MCF 10A (cell line): Measurements from ENCODE around the gene BSCL2. TPM values are rescaled to one million over a fixed set of nuclear protein-coding genes. Genes with fewer than 3 reads are reported as not detected.
A peak's percentile ranks its signal among the peaks of the same experiment; 100 is the strongest.

ENCODE experiments used
- BruUV-seq: library from RNA; stranded (reverse); fragments of 400-500 nt; replicated peaks from 2 replicates; lab custom pipeline; 2021; lab: Mats Ljungman, UMichigan
- CTCF ChIA-PET: fragments of 300-600 bp; sonication (Branson Sonifier 250); formaldehyde crosslinking; extraction: SDS; loops from one replicate; lab custom pipeline; 2021; ENCODE audit warnings: antibody characterized with exemption, inconsistent platforms; lab: Yijun Ruan, JAX
- POLR2A ChIA-PET: fragments of 300-600, 350-650 bp; sonication (Branson Sonifier 250); formaldehyde crosslinking; extraction: SDS; loops from one replicate; lab custom pipeline; 2020; ENCODE audit warnings: antibody characterized with exemption, inconsistent platforms; lab: Yijun Ruan, JAX
- DNase-seq: peaks from one replicate; pipeline ENCODE4 v3.0.0-alpha.2; 2018; ENCODE audit not compliant: unreplicated experiment
- H3K27ac Mint-ChIP-seq: one replicate; pipeline ENCODE4 v1.8.0; 2022; ENCODE audit warnings: mild to moderate bottlenecking, low read depth, mixed read lengths; ENCODE audit not compliant: unreplicated experiment
- H3K27me3 Mint-ChIP-seq: one replicate; pipeline ENCODE4 v1.8.0; 2022; ENCODE audit warnings: mixed read lengths; ENCODE audit not compliant: insufficient read depth, unreplicated experiment
- H3K36me3 Mint-ChIP-seq: one replicate; pipeline ENCODE4 v1.8.0; 2022; ENCODE audit warnings: mild to moderate bottlenecking, moderate library complexity, mixed read lengths; ENCODE audit not compliant: insufficient read depth, unreplicated experiment
- H3K4me1 Mint-ChIP-seq: one replicate; pipeline ENCODE4 v1.8.0; 2022; ENCODE audit warnings: mixed read lengths; ENCODE audit not compliant: insufficient read depth, unreplicated experiment
- H3K4me3 Mint-ChIP-seq: one replicate; pipeline ENCODE4 v1.8.0; 2022; ENCODE audit warnings: mild to moderate bottlenecking, moderate library complexity, mixed read lengths; ENCODE audit not compliant: unreplicated experiment
- H3K9me3 Mint-ChIP-seq: one replicate; pipeline ENCODE4 v1.8.0; 2022; ENCODE audit warnings: mixed read lengths; ENCODE audit not compliant: unreplicated experiment
- intact Hi-C: fragments of 100-400 bp; cut with micrococcal nuclease; formaldehyde crosslinking; loops from 2 replicates; pipeline ENCODE4 v1.14.1; 2022
- total RNA-seq: library from RNA; stranded (reverse); gene quantifications from 2 replicates; pipeline ENCODE4 v1.2.3, GENCODE V29; 2022
- TF ChIP-seq, protein P1 (sequence below): fragments of 200-600 bp; IDR thresholded peaks from one replicate; pipeline ENCODE4 v1.8.0; 2022; ENCODE audit warnings: antibody characterized with exemption, mild to moderate bottlenecking; ENCODE audit not compliant: unreplicated experiment

The BSCL2 gene
- total RNA-seq, 1 experiment from 2014 or later, result 33.1 TPM

DNA sequence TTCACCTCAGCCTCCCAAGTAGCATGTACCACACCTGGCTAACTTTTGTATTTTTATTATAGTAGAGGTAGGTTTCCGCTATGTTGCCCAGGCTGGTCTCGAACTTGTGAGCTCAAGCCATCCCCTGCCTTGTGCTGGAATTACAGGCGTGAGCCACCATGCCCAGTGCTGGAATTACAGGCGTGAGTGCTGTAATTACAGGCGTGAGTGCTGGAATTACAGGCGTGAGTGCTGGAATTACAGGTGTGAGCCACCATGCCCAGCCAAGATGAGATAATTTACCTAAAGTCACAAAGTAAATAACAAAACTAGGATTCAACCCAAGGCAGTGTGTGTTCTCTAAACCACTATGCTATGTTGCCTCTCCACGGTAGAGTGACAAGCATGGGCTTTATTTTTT is 24.7 kb downstream of the BSCL2 start:
- Mint-ChIP-seq H3K27ac (no peak overlapping the region), H3K36me3 (peaks cover 11% of the 10 kb centered on the region)

GRCh38 chr11:62680825-62681240 is 26.4 kb downstream of the BSCL2 start:
- H3K36me3 Mint-ChIP-seq, result peaks cover 27% of the 10 kb centered on the region
- no peaks in the 10 kb centered on the region for H3K27me3 Mint-ChIP-seq
- peaks cover 22% of the 10 kb centered on the region for H3K4me1 Mint-ChIP-seq
- BruUV-seq, result no TSS peak
- peak; percentile 77 for DNase-seq
- TF ChIP-seq, protein P1, sequence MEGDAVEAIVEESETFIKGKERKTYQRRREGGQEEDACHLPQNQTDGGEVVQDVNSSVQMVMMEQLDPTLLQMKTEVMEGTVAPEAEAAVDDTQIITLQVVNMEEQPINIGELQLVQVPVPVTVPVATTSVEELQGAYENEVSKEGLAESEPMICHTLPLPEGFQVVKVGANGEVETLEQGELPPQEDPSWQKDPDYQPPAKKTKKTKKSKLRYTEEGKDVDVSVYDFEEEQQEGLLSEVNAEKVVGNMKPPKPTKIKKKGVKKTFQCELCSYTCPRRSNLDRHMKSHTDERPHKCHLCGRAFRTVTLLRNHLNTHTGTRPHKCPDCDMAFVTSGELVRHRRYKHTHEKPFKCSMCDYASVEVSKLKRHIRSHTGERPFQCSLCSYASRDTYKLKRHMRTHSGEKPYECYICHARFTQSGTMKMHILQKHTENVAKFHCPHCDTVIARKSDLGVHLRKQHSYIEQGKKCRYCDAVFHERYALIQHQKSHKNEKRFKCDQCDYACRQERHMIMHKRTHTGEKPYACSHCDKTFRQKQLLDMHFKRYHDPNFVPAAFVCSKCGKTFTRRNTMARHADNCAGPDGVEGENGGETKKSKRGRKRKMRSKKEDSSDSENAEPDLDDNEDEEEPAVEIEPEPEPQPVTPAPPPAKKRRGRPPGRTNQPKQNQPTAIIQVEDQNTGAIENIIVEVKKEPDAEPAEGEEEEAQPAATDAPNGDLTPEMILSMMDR, result peak; percentile 42
- H3K9me3 Mint-ChIP-seq, result no peaks in the 10 kb centered on the region
- ChIA-PET POLR2A (interaction anchor here (0.6 to 7.1 kb wide), 30 partner anchors 9 to 1353 kb away, joined by 3 to 132 read pairs (median 5); partner anchors contain the start of genes C11orf98, CSKMT, GANAB and HNRNPUL2), CTCF (interaction anchor here (0.6 to 3.0 kb wide), 33 partner anchors 9 to 344 kb away, joined by 3 to 72 read pairs (median 4); partner anchors contain the start of genes ASRGL1, BSCL2, GNG3 and HNRNPUL2)
- intact Hi-C loops, result loop anchor here (2.0 kb wide), 1 partner anchor 14 kb away; no protein-coding TSS in a partner anchor
- H3K27ac Mint-ChIP-seq, result no peak overlapping the region
- peak overlapping the region; percentile 45 for H3K4me3 Mint-ChIP-seq

More for the DNA sequence above, 24.7 kb downstream of the BSCL2 start:
- H3K27me3 Mint-ChIP-seq, result no peaks in the 10 kb centered on the region
- no peak overlapping the region for H3K4me3 Mint-ChIP-seq
- no peak for DNase-seq
- BruUV-seq, result no TSS peak
- ChIA-PET CTCF (interaction anchor here (1.1 kb wide), 1 partner anchor 41 kb away, joined by 6 read pairs; no protein-coding TSS in a partner anchor), POLR2A (no interaction called here)
- intact Hi-C loops, result no loop called here
- no peaks in the 10 kb centered on the region for H3K9me3 Mint-ChIP-seq
- H3K4me1 Mint-ChIP-seq, result peaks cover 14% of the 10 kb centered on the region
- TF ChIP-seq, protein P1, result no peak

DNA sequence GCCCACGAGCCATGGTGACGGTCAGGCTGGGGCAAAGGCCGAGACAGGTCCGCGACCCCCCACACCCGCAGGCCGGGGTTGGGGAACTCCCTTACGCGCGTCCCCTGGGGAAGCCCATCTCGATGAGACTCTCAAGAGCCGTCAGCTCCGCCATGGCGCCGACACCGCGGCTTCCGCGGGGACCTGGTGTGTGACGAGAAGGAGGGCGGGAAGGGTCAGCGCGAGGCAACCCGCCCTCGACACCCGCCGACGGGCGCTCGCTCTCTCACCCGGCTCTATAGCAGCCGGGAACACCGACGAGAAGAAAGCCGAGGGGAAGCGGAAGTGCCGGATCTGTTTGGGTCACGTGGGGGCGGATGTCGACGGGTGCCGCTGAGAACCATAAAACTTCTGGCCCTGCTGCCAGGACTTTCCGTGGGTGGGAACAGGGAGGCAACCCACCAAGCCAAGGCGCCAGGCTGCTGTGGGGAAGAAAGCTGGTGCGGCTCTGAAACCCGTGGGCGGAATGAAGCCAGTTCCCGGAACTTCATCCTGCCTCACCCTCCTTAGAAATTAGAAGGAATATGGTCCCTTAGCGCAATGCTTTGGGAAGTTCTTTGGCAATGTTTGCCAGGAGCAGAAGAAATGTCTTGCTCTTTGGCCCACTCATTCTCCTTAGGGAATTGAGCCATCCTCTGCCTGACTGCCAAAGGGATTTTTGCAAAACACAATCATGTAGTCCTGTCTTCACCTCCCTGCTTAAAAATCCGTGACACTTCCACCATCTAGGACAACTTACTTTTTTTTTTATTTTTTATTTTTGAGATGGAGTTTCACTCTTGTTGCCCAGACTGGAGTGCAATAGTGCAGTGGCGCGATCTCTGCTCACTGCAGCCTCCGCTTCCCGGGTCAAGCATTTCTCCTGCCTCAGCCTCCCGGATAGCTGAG is 28.2 kb downstream of the BSCL2 start, which contains the start of gene UBXN1:
Gene UBXN1, minus strand, starts transcription at position 304 of the 927 bp plus-strand sequence. Its CDS starts 150 bp downstream, at position 154.
- ChIA-PET CTCF (interaction anchor here (0.8 to 3.0 kb wide), 11 partner anchors 7 to 1532 kb away, joined by 3 to 72 read pairs (median 11); partner anchors contain the start of genes BSCL2, GNG3, HNRNPUL2 and LBHD1), POLR2A (interaction anchor here (0.7 to 7.1 kb wide), 23 partner anchors 10 to 177 kb away, joined by 3 to 132 read pairs (median 5); partner anchors contain the start of genes C11orf98, CSKMT, HNRNPUL2 and INTS5)
- peaks cover 41% of the 10 kb centered on the region for H3K36me3 Mint-ChIP-seq
- H3K27me3 Mint-ChIP-seq, result no peaks in the 10 kb centered on the region
- H3K4me3 Mint-ChIP-seq, result peak within 1 kb of the TSS; percentile 72
- H3K4me1 Mint-ChIP-seq, result peaks cover 22% of the 10 kb centered on the region
- intact Hi-C loops, result no loop called here
- DNase-seq, result peak; percentile 89
- TF ChIP-seq, protein P1, result no peak
- peak within 1 kb of the TSS; percentile 94 for H3K27ac Mint-ChIP-seq
- BruUV-seq, result TSS peak; percentile 59
- H3K9me3 Mint-ChIP-seq, result no peaks in the 10 kb centered on the region
